Erythroblast (primary cell): ENCODE results near the gene SUSD3.

Source experiments
- DNase-seq, 2 experiments: peaks; one replicate each; lab custom pipeline; 2025; lab: John Stamatoyannopoulos, UW
- GATA1 ChIP-seq: IDR thresholded peaks from 2 replicates; pipeline ENCODE4 v1.6.1; 2011; ENCODE audit warnings: low read depth, mild to moderate bottlenecking, control low read depth, low read length, moderate library complexity
- POLR2A ChIP-seq: IDR thresholded peaks from 2 replicates; pipeline ENCODE4 v1.6.1; 2011; ENCODE audit warnings: mild to moderate bottlenecking, low read length

Gene SUSD3

DNA sequence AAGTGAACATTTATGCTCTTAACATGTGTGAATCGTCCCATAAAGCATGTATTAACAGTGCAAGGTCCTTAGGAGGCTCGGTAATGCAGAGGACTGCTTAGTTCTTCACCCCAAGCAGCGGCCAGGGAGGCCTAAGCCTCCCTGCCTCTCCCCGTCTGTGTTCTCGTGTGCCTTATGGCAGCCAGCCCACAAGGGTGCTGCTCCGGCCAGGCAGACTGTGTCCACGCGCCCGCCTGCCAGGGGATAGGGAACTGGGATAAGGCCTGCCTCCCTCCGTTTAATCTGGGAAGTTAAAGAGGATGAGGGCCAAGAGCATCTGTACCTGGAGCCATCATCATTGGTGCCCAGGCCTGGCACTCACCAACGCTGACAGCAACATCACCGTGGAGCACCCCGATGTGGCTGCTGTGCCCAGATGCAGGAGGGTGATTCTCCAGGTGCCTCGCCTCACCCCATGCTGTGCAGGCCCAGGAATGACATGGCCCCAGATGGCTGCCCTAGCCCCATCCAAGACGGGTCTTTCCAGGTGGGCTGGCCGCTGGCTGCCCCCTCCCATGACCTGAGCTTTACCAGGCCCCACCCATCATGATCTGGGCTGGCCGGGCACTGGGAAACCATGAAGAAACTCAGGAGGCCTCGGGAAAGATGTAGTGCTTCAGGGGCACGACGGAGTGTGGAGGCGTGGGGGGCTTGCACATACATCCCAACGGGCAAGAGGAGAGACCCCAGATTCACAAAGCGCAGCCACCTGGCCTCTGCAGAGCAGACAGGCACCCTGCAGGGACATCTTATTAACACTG lies 35.6 kb upstream of the SUSD3 start:
- no peak for DNase-seq
- TF ChIP-seq POLR2A (no peak), GATA1 (no peak)

GRCh38 chr9:93023521-93023815 lies 35.0 kb upstream of the SUSD3 start:
- TF ChIP-seq GATA1, result no peak
- DNase-seq, result no peak

DNA sequence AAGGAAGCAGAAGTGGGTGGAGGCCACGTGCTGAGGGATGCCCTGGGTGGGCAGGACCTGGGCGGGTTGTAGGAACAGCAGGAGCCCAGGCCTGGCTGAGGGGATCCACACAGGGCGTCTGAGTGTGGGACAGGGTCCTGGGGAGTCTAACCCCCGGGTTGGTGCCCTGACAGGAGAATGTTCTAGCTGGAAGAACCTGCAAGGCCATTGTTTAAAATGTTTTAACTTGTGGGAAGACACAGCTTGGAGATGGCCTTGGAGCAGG lies 33.9 kb upstream of the SUSD3 start:
- TF ChIP-seq GATA1 (no peak), POLR2A (no peak)
- DNase-seq, result no peak

DNA sequence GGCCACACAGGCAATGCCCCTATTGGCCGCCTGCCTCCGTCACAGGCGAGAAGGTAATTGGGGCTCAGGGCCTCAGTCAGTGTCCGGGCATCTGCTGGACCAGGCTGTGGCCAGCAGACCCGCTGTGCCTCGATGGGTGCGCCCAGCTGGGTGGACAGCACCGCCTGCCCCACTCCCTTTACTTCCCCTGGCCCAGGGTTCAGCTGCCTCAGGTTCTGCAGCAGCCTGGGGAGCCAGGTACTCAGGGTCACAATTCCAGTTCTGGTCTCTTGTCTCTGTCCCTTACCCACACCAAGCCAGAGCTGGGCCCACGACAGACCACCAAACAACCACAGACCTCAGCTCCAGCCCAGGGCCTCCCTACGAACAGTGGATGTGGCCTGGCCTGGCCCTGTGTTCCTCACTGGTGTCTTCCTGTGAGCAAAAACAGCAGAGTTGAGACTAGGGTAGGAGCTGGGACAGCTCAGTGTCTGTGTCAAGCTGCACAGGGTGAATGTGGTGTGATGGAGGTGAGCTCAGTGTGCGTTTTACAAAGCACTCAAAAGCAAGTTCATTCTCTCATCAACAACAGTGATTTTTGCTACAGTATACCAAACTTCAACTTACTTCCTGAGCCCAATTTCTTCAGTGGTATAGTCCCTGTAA lies 33.4 kb upstream of the SUSD3 start:
- DNase-seq, result no peak
- TF ChIP-seq POLR2A (no peak), GATA1 (no peak)

GRCh38 chr9:93025736-93026135 lies 32.8 kb upstream of the SUSD3 start:
- no peak for TF ChIP-seq GATA1
- no peak for TF ChIP-seq POLR2A
- DNase-seq, result no peak

DNA sequence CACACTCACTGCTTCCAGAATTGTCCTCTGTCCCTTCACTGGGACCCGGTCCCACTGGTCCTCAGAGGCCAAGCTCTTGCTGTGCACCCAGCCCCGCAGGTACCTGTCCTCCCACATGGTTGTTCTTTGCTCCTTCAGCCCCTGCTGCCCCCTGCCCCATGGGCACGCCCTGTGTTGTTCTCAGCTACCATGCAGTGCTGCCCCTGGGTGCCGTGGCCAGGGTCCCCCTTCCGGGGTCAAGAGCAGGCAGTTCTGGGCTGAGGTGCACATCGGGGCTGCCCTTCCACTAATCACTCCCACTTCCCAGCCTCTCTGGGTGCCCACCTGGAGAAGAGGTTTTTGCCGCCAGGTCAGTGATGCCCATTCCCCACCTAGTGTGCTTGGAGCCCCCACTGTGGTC lies 31.9 kb upstream of the SUSD3 start:
- no peak for DNase-seq
- no peak for TF ChIP-seq GATA1
- no peak for TF ChIP-seq POLR2A

- no peak for DNase-seq
- no peak for TF ChIP-seq GATA1
- no peak for TF ChIP-seq POLR2A
These were observed 30.8 kb upstream of the SUSD3 start for GRCh38 chr9:93027750-93028149.

DNA sequence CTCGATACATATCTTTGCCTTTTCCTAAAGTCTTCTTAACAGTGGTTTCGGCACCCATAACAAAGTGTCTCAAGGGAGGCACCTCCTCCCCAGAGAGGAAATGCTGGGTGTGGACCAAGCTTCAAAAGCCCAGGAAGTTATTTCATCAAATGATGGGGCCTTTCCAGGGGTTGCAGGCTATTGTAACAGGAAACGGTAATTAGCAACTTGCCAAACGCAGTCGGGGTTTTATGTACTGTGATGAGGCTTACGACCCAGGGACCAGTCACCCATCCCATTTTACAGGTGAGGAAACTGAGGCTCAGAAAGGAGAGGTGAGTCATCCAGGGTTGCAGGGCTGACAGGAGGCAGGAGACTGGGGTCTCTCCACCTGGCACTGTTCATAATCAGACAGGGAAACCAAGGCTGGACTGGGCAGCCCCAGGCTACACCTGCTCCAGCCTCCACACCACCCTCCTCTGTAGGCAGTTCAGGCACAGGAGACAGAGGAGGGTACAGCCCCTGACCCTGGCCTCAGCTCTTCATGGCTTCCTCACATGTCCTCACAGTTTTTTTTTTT lies 30.0 kb upstream of the SUSD3 start:
- DNase-seq, result no peak

DNA sequence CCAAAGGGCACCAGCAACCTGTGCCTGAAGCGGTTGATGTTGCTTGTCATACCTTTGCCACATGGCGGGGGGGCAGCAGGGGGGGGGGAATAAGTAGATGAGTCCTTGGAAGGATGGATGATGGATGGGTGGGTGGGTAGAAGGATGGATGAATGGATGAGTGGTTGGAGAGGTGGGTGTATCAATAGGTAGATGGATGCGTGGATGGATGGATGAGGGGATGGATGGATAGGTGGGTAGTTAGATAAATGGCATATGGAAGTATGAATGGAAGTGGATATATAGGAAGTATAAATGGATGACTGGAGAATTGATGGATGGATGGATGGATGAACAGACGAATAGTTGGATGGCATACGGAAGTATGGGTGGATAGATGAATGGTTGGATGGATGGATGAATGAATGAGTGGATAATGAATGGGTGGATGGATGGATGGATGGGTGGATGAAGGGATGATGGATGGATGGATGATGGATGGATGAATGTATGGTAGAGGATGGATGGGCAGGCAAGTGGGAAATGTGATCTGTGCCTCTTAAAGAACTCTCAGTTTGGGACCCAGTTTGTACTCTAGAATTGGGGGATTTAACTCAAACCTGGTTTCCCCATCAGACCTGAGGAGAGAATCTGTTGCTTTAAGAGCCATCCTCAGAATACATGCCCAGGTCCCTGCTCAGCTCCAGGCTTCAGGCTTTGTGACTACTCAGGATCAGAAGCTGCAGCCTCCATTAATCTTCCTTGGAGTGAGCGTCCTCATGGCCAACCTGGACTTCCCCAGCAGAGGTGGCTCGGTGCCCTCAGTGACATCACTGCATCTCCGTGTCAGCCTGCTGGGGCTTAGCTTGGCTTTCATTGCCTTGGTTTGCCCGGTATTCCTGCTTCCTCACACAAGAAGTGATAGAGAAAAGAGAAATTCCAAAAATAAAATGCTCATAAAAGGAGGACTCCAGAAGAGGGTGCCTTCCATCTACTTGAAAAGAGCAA lies 27.6 kb upstream of the SUSD3 start:
- TF ChIP-seq POLR2A (no peak), GATA1 (no peak)
- DNase-seq, result no peak

More for the DNA sequence above, 30.0 kb upstream of the SUSD3 start:
- TF ChIP-seq GATA1 (no peak), POLR2A (no peak)

GRCh38 chr9:93031629-93032430 lies 26.7 kb upstream of the SUSD3 start:
- DNase-seq, result no peak
- TF ChIP-seq POLR2A (no peak), GATA1 (no peak)

DNA sequence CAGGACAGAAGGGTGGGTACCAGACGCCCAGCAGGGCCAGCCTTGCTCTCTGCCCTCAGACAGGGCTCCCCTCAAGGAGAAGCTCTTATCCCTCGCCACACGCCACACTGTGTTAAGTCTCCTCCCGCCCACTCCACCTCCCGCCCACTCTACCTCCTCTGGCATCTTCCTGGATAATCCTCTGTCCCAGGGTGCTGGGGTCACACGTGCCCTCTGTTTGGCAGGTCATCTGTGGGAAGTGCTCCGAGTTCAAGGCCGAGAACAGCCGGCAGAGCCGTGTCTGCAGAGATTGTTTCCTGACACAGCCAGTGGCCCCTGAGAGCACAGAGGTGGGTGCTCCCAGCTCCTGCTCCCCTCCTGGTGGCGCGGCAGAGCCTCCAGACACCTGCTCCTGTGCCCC lies 26.0 kb upstream of the SUSD3 start:
- DNase-seq, result no peak
- TF ChIP-seq GATA1 (no peak), POLR2A (no peak)

DNA sequence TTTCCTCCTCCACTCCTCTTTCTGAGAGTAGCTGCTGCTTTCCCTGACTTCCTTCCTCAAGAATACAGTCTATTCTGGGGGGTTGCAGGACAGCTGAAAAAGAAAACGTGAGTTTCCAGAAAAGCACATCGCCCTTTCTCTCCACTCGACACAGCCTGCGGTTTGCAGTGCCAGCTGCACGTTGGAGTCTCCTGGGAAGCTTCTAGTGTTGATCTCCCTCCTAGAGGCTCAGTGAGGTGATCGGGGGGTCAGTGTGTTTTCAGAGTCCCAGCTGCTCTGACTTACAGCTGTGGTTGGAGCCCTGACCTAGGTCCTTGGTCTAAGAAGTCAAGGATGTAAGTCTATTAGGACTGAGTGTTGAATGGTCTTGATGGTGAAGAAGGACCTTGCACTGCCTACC lies 25.0 kb upstream of the SUSD3 start:
- DNase-seq, result no peak

GRCh38 chr9:93035106-93035660 lies 23.3 kb upstream of the SUSD3 start:
- TF ChIP-seq POLR2A, result no peak
- no peak for TF ChIP-seq GATA1
- no peak for DNase-seq

More for the DNA sequence above, 25.0 kb upstream of the SUSD3 start:
- TF ChIP-seq POLR2A (no peak), GATA1 (no peak)
